PC-9 (cell line): Measurements from ENCODE around the gene CLCN3.

ENCODE experiments used
- CTCF ChIP-seq: fragments of 200-600 bp; sonication (generic); conservative IDR thresholded peaks from 2 replicates; pipeline ENCODE4 v1.6.1; 2017; ENCODE audit warnings: mixed run types, antibody characterized with exemption, mild to moderate bottlenecking, moderate library complexity
- EZH2 ChIP-seq: fragments of 200-600 bp; sonication (generic); IDR thresholded peaks from 2 replicates; pipeline ENCODE4 v1.8.0; 2017; ENCODE audit warnings: antibody characterized with exemption, low read depth

GRCh38 chr4:169770416-169770815 lies 150.0 kb downstream of the CLCN3 start:
- TF ChIP-seq CTCF (no peak), EZH2 (no peak)
